K562 (cell line): Measurements from ENCODE around the gene PACS2. TPM values are rescaled to one million over a fixed set of nuclear protein-coding genes. Genes with fewer than 3 reads are reported as not detected.

Experiments
- HNRNPLL ChIP-seq: fragments of 200-400 bp; formaldehyde crosslinking; IDR thresholded peaks from 2 replicates; pipeline ENCODE4 v1.6.1; 2017; ENCODE audit warnings: low read length, low read depth, mild to moderate bottlenecking; ENCODE audit not compliant: poor library complexity, severe bottlenecking
- NR4A1 ChIP-seq, 2 experiments: fragments of 250-450 bp in 1 of 2; fragments of 450-650 bp in 1 of 2; sonication (Bioruptor Pico) in 1 of 2; IDR thresholded peaks; 2 replicates each; pipeline versions ENCODE4 v1.4.0 to v1.6.1; 2016 to 2020; ENCODE audit warnings: mild to moderate bottlenecking in 2 of 2, missing compliant biosample characterization in 1 of 2, missing genetic modification characterization in 1 of 2, moderate library complexity in 1 of 2
- PTTG1 ChIP-seq: fragments of 450-650 bp; IDR thresholded peaks from 2 replicates; pipeline ENCODE4 v1.6.1; 2016; ENCODE audit warnings: low read depth, mild to moderate bottlenecking, missing genetic modification characterization, missing compliant biosample characterization
- RBFOX2 ChIP-seq: fragments of 200-400 bp; formaldehyde crosslinking; IDR thresholded peaks from 2 replicates; pipeline ENCODE4 v1.6.1; 2017; ENCODE audit warnings: low read depth, mild to moderate bottlenecking, low read length, moderate library complexity
- RBM14 ChIP-seq: fragments of 200-400 bp; formaldehyde crosslinking; IDR thresholded peaks from 2 replicates; pipeline ENCODE4 v1.6.1; 2018; ENCODE audit warnings: low read depth, mild to moderate bottlenecking, low read length, moderate library complexity, borderline replicate concordance; ENCODE audit not compliant: insufficient read depth
- SIN3A ChIP-seq, 2 experiments: fragments of 150-350 bp in 1 of 2; IDR thresholded peaks; 2 replicates each; pipeline ENCODE4 v1.6.1; 2011 to 2016; ENCODE audit warnings: borderline replicate concordance in 2 of 2, low read depth in 2 of 2, low read length in 2 of 2, mild to moderate bottlenecking in 2 of 2, moderate library complexity in 2 of 2; ENCODE audit not compliant: control insufficient read depth in 1 of 2
- TCF3 ChIP-seq: sonication (generic); formaldehyde crosslinking; IDR thresholded peaks from 2 replicates; pipeline ENCODE4 v1.4.0; 2020; ENCODE audit warnings: mild to moderate bottlenecking, missing genetic modification reagents
- polyA plus RNA-seq, 8 experiments: library from polyadenylated mRNA; depleted of rRNA in 4 of 8; stranded (reverse) in 5 of 8; unstranded in 3 of 8; fragments of >200 nt; fragmentation: Nextera tagmentation in 2 of 8; fragmentation: Illumina TruSeq in 1 of 8; extraction: Ambion mirVana in 2 of 8; extraction: Trizol in 1 of 8; gene quantifications; 2 replicates each; pipeline versions ENCODE4 v1.2.1 to v1.2.3, GENCODE V29; 2011 to 2014; ENCODE audit warnings: inconsistent platforms in 1 of 8, missing spikeins in 1 of 8
- total RNA-seq, 7 experiments: library from RNA; depleted of rRNA in 6 of 7; stranded (reverse); fragments of >200 nt in 6 of 7; fragmentation: Illumina TruSeq in 2 of 7; extraction: Trizol in 2 of 7; gene quantifications; 2 replicates each; pipeline versions ENCODE4 v1.2.1 to v1.2.3, GENCODE V29; 2011 to 2021; ENCODE audit warnings: low replicate concordance in 1 of 7
- TF ChIP-seq, protein P1 (sequence below): fragments of 450-650 bp; IDR thresholded peaks from 2 replicates; pipeline ENCODE4 v1.6.1; 2016; ENCODE audit warnings: mild to moderate bottlenecking, moderate library complexity
- TF ChIP-seq, protein P2 (sequence below): sonication (generic); formaldehyde crosslinking; IDR thresholded peaks from 2 replicates; pipeline ENCODE4 v1.8.0; 2022; ENCODE audit warnings: mild to moderate bottlenecking, missing genetic modification reagents
- TF ChIP-seq, protein P3 (sequence below): fragments of 200-800 bp; sonication (Bioruptor generic); IDR thresholded peaks from 2 replicates; pipeline ENCODE4 v1.6.1; 2017; ENCODE audit warnings: missing genetic modification characterization, missing compliant biosample characterization

Gene PACS2
- total and polyA plus RNA-seq, 9 of the 15 experiments (the other 6 are each of a cell fraction or from before 2014, with no cell fraction given) = 0.11 to 20.8 (median 9.9) TPM

DNA sequence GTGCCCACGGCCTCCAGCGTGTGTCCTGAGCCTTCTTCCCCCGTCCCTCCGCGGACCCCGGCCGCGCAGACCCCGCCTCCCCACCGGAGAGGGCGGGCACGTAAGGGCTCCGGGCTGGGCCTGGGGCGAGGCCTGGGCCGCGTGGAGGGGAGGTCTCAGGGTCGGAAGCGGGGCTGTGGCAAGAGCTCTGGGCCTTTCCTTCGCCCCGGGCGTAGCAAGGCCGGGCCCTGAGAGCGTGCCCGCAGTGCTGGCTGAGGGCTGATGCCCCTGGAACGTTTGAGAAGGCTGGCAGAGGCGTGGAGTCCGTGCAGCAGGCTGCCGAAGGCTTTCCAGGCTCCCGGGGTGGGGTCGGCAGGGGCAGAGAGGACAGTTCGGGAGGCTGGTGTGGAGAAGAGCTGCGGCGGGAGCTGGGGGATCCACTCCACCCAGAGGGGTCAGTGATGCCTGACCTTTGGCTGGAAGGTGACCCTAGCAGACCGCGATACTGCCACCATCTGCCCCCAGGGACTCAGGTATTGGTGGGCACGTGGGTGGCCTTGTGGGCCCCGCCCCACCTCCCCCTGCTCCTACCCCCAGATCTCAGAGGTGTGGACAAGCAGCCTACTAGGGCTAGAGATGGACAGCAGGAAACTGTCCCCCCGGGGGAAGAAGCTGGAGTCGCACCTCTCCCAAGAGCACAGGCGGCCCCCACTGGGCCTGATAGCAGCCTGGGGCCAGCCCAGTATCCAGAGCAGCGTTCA, 84.3 kb downstream of the PACS2 start (continued):
- TF ChIP-seq, protein P1, sequence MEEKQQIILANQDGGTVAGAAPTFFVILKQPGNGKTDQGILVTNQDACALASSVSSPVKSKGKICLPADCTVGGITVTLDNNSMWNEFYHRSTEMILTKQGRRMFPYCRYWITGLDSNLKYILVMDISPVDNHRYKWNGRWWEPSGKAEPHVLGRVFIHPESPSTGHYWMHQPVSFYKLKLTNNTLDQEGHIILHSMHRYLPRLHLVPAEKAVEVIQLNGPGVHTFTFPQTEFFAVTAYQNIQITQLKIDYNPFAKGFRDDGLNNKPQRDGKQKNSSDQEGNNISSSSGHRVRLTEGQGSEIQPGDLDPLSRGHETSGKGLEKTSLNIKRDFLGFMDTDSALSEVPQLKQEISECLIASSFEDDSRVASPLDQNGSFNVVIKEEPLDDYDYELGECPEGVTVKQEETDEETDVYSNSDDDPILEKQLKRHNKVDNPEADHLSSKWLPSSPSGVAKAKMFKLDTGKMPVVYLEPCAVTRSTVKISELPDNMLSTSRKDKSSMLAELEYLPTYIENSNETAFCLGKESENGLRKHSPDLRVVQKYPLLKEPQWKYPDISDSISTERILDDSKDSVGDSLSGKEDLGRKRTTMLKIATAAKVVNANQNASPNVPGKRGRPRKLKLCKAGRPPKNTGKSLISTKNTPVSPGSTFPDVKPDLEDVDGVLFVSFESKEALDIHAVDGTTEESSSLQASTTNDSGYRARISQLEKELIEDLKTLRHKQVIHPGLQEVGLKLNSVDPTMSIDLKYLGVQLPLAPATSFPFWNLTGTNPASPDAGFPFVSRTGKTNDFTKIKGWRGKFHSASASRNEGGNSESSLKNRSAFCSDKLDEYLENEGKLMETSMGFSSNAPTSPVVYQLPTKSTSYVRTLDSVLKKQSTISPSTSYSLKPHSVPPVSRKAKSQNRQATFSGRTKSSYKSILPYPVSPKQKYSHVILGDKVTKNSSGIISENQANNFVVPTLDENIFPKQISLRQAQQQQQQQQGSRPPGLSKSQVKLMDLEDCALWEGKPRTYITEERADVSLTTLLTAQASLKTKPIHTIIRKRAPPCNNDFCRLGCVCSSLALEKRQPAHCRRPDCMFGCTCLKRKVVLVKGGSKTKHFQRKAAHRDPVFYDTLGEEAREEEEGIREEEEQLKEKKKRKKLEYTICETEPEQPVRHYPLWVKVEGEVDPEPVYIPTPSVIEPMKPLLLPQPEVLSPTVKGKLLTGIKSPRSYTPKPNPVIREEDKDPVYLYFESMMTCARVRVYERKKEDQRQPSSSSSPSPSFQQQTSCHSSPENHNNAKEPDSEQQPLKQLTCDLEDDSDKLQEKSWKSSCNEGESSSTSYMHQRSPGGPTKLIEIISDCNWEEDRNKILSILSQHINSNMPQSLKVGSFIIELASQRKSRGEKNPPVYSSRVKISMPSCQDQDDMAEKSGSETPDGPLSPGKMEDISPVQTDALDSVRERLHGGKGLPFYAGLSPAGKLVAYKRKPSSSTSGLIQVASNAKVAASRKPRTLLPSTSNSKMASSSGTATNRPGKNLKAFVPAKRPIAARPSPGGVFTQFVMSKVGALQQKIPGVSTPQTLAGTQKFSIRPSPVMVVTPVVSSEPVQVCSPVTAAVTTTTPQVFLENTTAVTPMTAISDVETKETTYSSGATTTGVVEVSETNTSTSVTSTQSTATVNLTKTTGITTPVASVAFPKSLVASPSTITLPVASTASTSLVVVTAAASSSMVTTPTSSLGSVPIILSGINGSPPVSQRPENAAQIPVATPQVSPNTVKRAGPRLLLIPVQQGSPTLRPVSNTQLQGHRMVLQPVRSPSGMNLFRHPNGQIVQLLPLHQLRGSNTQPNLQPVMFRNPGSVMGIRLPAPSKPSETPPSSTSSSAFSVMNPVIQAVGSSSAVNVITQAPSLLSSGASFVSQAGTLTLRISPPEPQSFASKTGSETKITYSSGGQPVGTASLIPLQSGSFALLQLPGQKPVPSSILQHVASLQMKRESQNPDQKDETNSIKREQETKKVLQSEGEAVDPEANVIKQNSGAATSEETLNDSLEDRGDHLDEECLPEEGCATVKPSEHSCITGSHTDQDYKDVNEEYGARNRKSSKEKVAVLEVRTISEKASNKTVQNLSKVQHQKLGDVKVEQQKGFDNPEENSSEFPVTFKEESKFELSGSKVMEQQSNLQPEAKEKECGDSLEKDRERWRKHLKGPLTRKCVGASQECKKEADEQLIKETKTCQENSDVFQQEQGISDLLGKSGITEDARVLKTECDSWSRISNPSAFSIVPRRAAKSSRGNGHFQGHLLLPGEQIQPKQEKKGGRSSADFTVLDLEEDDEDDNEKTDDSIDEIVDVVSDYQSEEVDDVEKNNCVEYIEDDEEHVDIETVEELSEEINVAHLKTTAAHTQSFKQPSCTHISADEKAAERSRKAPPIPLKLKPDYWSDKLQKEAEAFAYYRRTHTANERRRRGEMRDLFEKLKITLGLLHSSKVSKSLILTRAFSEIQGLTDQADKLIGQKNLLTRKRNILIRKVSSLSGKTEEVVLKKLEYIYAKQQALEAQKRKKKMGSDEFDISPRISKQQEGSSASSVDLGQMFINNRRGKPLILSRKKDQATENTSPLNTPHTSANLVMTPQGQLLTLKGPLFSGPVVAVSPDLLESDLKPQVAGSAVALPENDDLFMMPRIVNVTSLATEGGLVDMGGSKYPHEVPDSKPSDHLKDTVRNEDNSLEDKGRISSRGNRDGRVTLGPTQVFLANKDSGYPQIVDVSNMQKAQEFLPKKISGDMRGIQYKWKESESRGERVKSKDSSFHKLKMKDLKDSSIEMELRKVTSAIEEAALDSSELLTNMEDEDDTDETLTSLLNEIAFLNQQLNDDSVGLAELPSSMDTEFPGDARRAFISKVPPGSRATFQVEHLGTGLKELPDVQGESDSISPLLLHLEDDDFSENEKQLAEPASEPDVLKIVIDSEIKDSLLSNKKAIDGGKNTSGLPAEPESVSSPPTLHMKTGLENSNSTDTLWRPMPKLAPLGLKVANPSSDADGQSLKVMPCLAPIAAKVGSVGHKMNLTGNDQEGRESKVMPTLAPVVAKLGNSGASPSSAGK = peak; percentile 89
- TF ChIP-seq TCF3 (CRISPR knock-in tag) (no peak), RBFOX2 (peak; percentile 74), NR4A1 (CRISPR knock-in tag; IDR thresholded peaks at IDR 0.05) (no peak), NR4A1 (tag; IDR thresholded peaks at IDR 0.05) (no peak), HNRNPLL (no peak), RBM14 (0 out of 2 replicates have a peak, but pooled peaks have one; percentile 38), SIN3A (IDR thresholded peaks at IDR 0.05; ENCODE audit: borderline replicate concordance in 2 of 2, control insufficient read depth in 1 of 2, low read depth in 2 of 2, low read length in 2 of 2) (no peak), PTTG1 (tag) (no peak)
- TF ChIP-seq, protein P2, sequence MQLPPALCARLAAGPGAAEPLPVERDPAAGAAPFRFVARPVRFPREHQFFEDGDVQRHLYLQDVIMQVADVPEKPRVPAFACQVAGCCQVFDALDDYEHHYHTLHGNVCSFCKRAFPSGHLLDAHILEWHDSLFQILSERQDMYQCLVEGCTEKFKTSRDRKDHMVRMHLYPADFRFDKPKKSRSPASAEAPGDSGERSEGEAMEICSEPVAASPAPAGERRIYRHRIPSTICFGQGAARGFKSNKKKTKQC (CRISPR knock-in tag) = 0 out of 2 replicates have a peak, but pooled peaks have one; percentile 56
- TF ChIP-seq, protein P3, sequence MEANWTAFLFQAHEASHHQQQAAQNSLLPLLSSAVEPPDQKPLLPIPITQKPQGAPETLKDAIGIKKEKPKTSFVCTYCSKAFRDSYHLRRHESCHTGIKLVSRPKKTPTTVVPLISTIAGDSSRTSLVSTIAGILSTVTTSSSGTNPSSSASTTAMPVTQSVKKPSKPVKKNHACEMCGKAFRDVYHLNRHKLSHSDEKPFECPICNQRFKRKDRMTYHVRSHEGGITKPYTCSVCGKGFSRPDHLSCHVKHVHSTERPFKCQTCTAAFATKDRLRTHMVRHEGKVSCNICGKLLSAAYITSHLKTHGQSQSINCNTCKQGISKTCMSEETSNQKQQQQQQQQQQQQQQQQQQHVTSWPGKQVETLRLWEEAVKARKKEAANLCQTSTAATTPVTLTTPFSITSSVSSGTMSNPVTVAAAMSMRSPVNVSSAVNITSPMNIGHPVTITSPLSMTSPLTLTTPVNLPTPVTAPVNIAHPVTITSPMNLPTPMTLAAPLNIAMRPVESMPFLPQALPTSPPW = 0 out of 2 replicates have a peak, but pooled peaks have one; percentile 18
